Bone marrow (tissue), 2 donors: Measurements from ENCODE around the gene KRT9.
"Not testable (repeated sequence)": the region's sequence is repeated elsewhere in the genome, so short reads cannot be mapped to it uniquely, and the experiment has no call there.

Source experiments
- DNase-seq, 2 donors: peaks; one replicate each; lab custom pipeline; 2025; lab: John Stamatoyannopoulos, UW

KRT9 gene

DNA sequence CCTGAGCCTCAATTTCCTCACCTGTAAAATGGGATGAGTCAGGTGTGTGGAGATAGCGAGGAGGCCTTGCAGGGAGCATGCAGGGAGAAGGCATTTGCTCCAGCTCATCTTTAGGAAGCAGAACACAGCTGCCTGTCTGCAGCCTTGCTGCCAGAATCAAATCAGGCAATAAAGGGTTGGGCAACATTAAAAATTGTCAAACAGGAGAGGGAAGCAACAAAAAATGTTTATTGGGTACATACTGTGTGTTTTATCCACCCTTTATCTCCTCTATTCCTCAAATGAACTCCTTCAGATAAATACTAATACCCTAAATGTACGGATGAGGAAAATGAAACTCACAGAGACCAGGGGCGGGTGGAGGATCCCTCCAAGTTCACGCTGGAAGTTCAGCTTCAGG is 28.5 kb upstream of the KRT9 start:
- no peak for DNase-seq

DNA sequence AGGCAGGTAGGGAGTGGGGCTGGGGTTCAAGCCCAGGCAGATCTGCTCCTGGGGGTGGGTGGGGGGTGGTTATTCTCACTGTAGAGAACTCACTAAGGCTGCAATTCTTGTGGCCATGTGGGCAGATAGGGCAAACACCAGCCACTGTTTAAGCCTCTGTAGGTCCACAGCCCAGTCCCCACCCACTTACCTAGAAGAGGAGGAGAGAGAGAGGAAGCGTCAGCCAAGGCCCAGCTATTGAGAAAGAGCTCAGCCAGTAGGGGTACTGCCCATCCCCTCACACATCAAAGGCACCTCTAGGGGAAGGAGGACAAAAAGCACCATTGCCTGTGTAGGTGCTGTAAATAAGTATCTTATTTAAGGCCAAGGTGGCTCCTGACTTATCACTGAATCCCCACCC is 27.8 kb upstream of the KRT9 start:
- DNase-seq, result no peak

DNA sequence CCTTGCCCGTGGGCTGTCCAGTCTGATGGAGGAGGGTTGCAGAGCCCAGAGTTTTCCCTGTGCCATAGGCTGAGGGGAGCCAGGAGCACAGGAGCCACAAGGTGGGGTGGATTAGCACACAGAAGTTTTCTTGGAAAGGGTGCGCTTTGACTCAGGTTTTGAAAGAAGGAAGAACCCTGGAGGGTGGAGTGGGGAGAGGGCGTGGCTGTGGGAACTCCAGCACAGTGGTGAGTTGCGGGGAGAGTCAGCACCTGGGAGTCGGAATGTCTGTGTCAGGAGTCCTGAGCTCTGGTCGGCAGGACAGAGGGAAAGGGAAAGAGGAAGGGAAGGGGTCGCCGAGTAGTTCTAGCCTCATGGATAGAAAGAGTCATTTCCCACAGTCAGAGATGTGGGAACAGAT is 23.7 kb upstream of the KRT9 start:
- DNase-seq, result no peak

DNA sequence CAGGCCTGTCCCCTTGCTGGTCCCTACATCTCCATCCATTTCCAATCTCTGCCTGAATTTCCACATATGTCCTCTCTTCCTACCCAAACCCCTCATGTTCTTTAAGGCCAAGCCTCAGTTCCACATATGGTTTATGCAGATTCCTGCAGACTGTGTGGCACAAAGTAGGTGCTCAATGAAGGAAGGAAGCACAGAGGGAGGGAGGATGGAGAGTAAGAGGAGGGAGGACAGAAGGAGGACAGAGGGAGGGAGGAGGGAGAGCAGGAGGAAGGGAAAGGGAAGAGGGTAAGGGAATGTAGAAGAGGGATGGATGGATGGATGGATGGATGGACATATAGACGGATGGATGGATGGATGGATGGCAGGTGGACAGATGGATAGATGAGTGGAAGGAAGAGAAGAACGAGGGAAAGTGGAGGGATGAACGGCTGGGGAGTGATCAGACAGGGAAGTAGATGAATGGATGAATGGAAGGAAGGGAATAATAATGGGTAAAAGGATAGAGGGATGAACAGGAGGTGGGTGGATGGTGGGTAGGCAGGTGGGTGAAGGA is 22.6 kb upstream of the KRT9 start:
- DNase-seq, result no peak

DNA sequence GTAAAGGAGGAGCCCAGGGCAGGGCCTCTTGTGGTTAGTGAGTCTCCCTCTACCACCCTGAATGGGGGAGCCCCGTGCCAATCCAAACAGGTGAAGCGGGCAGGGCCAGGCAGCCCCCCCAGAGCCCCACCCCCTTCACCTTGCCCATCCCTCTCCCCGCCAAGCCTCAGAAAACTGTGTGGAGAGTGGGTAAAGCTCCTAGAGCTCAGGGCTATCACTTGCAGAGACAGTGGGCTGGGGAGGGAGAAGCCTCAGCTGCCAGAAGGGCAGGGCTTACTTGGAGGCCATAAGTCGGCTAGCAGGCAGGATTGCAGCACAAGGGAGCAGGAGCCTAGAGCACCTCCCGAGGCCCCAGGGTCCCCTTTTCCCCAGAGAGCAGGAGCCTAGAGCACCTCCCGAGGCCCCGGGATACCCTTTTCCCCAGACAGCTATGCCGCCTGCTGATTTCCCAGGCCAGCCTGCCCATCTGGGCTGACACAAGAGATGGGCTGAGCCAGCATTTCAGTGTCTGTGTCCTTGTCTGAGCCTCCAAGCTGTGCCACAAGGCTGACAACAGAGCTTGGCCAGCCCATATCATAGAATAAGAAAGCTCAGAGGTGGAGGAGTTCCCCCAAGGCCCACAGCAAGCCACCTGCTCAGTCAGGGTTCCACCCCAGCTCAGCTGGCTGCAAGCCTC is 21.6 kb upstream of the KRT9 start:
- no peak for DNase-seq

DNA sequence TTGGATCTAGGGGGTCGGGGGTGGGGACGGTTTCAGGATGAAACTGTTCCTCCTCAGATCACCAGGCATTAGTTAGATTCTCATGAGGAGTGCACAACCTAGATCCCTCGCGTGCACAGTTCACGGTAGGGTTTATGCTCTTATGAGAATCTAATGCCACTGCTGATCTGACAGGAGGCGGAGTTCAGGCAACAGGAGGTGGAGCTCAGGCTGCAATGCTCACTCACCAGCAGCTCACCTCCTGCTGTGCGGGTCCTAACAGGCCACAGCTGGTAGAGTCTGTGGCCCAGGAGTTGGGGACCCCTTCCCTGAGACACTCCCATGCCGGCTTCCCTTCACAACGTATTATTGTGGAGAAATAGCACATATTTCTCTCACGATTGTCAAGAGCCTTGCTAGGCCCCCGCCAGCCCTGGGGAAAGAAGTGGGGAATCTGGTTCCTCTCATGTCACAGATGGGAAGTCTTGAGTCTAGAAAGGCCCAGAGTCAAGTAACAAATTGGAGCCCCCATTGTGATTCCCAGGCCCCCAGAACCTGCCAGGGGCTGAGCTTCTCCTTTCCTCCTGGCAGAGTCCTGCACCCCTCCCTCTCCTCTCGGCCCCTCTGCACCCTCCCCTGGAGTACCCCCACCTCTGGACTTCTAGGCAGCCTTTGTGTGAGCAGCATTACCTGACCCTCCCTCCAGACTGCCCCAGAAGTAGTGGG is 20.9 kb upstream of the KRT9 start:
- DNase-seq, result no peak

DNA sequence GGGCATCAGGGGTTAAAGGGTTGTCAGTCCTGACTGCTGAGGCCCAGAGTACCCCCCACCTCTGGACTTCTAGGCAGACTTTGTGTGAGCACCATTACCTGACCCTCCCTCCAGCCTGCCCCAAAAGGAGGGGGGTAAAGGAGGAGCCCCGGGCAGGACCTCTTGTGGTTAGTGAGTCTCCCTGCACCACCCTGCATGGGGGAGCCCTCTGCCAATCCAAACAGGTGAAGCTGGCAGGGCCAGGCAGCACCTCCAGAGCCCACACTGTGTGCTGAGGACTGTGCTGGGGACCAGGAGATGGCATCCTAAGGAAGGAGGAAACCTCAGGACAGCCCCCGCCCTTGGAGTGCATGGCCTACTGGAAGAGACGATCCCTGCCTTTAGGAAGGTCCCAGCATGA is 17.4 kb upstream of the KRT9 start:
- DNase-seq, result no peak

DNA sequence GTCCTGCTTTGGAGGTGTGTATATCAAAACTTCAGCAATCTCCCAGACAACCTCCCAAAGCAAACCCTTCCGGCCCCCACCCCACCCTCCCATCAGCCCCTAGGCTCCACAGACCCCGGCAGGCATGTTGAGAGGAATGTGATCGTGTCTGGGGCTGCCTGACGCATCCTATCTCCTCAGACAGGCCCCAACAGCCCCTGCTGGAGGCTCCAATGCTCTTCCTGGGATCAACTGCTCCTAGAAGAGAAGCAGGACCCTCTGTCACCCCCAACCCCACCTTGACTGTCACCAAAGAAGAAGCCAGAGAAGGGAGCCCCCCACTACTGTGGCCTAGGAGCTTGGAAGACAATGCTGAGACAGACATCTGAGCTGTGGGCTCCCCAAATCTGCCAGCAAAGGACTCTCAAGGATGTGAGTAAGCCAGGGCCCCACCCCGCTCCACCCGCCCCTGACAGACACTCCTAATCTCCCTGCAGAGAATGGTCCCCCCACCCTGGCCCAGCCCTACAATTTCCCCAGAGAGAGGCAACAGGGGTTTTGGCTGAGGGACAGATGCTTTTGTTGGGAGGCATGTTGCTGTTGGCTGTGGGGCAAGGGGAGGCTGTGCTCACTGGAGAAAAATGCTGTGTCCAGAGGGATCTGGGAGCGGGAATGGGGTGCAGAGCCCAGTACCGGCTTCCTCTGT is 16.4 kb upstream of the KRT9 start:
- DNase-seq, result no peak

DNA sequence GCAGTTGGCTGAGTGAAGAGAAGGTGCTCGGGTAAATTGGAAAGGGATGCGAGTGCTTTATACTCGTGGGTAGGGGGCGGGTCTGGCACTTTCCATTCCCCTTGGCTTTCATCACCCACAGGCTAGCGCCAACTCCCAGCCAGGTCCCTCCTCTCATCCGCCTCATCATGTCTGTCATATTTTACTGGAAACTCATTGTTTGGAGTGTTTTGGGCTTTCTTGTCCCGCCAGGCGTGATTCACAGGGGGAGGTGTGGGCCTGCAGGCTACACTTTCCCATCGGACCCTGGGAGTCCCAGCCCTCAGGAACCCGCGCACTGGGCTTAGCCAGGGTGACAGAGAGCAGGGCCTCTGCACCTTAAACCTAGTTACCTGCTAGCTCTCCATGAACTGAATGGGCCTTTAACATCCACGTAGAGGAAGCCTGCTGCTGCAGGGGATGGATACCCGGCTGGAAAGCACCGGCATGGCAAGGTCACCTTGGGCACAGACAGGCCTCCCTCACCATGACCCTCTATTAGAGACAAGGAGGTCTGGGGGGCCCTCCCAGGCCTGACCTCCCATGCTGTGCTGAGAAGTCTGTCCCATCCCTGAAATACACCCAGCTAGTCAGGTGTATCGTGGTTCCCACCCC is 15.1 kb upstream of the KRT9 start, which contains the start of gene KRT14:
KRT14 (minus strand) TSS at position 33 of the 633 bp plus-strand sequence. CDS start 61 bp downstream, outside the sequence.
- no peak for DNase-seq

DNA sequence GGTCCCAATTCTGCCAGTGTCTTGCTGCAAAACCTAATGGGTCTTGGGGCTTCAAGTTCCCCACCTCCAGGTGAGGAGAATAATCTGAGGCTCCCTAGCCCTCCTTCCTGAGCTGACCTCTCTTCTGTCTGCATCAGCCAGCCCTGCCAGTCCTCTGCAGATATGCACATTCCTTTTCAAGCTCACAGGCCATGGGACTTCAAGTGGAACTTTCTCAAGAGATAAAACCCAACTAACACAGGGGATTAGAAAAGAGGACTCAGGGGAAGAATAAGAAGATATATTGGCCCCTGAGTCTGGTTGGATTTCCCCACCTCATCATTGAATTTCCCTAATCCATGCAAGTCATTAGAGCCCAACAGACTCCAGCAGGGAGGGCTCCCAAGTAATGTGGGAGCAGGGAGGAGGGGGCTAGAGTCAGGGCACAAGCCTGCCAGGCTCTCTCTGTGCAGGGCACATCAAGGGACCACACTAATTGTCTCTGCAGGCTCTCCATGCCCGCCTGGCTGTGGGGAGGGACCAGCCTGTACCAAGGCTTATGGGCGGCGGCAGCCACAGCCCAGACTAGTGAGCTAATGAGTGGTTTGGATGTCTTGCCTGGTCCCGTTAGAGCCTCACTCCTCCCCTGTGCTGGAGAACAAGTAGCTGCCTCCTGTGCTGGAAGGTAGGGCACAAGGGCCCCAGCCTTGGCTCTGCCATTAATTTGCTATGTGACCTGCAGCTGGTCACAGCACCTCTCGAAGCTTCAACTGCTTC is 13.6 kb upstream of the KRT9 start:
- no peak for DNase-seq

DNA sequence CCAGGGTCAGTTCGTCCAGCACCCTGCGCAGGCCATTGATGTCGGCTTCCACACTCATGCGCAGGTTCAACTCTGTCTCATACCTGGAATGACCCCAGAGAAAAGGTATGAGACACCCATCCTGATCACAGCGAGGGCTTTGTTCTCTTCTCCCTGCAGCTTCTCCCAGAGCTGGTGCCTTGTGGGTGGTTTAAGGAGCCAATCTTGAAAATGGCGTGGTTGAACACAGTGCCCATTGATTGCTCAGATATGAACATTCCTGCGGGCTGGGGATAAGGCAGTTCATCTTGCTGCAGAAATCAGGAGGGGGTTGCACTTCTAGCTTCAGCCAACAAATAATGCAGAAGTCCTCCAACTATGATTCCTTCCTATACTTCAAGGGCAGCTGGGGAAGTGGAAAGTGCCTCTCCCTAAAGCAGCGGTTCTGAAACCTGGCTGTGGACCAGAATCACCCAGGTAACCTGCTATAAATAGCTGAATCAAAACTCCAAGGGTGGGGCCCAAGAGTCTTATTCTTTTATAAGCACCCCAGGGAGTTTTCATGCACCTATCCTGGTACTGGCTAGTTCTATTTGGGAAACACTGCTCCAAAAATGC is 12.6 kb upstream of the KRT9 start:
- DNase-seq, result not testable (repeated sequence)

DNA sequence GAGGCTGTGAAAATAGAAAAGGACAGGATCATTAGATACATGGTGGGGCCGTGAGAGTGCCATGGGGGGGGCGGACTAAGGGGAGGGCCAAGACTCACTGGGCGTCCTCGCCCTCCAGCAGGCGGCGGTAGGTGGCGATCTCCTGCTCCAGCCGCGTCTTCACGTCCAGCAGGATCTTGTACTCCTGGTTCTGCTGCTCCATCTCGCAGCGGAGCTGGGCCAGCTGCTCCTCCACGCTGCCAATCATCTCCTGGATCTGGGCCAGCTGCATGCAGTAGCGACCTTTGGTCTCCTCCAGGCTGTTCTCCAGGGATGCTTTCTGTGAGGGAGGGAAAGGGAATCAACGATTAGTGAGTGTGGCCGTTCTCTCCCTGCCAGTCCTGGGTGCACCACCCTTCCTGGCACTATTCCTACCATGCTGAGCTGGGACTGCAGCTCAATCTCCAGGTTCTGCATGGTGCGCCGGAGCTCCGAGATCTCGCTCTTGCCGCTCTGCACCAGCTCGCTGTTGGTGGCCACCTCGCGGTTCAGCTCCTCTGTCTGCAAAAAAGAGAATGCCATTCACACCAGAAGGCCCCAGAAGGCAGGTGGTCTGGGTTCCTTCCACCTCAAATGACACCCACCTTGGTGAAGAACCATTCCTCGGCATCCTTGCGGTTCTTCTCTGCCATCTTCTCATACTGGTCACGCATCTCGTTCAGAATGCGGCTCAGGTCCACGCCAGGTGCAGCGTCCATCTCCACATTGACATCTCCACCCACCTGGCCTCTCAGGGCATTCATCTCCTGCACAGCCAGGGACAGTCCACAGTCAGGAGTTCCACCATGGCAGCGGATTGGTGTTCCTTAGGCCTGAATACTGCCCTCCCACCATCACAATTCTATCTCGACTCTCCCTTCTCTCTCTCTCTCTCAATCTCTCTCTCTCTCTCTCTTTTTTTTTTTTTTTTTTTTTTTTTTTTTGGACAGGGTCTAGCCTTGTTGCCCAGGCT is 11.6 kb upstream of the KRT9 start:
- DNase-seq, result no peak

DNA sequence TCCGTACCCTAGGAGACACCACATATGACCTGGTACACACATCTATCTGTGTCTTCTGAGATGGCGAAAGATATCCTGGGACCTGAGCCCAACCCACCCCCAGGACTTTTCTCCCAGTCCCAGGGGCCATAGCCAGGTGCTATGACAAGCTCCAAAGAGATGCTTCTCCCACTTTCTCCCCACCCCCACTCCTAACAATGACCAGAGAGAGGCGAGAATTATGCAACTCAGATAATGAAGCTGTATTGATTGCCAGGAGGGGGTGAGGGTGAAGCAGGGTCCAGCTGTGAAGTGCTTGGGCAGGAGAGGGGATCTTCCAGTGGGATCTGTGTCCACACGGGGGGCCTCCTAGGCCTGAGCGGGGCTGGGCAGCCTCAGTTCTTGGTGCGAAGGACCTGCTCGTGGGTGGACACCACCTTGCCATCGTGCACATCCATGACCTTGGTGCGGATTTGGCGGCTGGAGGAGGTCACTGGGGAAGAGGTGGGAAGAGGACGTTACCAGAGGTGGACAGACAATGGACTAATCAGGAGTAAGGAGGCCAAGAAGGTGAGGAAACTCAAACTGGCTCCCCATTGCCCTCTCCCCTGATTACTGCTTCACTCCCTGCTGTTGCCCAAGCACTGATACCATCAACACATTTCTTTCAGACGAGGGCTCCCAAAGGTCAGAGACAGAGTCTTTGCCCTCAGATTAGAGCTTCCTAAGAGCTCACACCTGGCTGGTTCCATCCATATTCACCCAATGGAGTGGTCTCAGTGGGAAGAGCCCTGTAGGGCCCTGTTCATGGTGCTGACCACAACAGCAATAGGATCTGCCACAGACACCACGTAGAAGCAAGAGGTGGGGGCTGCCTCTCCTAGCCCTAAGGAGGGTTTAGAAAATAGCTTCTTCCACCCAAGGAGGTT is 10.5 kb upstream of the KRT9 start:
- DNase-seq, result not testable (repeated sequence)

DNA sequence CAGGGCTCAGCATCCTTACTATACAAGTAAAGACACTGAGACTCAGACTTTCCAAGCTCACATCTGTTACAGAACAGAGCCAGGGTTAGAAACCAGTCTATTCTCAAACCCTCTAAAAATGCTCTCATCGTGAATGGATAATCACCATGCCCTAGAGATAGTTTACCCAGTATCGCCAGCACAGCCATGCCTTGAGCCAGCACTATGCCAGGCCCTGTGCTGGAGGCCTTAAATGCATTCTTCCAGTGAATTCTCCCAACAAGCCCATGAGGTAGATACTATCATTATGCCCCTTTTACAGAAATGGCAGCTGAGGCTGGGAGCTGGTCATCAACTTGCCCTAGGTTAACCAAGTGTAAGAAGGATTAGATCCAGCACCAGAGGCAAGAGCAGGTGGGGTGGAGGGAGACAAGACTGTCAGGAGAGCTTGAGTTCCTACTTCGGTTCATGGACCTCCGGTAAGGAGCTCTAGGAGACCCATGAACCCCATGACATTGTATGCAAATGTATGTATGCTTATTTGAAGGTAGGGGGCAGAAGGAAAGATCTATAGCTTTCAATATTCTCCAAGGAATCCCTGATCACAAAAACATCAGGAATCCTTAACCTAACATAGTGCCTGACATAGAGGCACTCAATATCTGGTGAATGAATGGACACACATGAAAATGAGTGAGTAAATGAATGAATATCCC is 9.7 kb upstream of the KRT9 start:
- no peak for DNase-seq

DNA sequence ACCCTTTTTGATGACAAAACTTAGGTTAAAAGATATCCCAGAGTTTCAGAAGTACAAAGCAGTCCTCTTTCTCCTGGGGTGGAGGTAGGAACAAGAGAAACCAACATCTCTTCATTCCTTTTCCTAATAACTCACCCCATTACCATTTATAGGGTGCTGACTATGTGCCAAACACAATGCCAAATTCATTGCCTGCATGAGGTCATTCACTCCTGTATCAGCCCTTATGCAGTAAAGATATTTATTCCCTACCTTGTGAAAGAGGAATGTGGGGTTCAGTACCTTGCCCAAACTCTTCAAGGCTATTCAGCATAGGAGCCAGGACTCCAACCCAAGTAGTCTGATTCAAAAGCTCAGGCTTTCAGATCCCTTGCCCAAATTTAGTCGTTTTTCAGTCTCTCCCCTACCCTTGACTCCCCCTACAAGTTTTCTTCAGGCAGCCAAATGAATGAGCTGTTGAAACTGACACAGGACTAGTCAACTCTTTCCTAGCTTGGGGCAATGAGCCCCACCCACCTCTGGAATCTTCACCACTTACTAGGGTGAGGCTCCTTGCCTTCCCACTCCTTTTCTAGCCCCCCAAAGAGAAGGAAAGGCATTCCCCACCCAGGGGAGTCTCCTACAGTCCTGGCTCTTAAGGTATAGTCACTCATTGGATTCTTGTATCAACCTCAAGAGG is 9.0 kb upstream of the KRT9 start:
- DNase-seq, result no peak

DNA sequence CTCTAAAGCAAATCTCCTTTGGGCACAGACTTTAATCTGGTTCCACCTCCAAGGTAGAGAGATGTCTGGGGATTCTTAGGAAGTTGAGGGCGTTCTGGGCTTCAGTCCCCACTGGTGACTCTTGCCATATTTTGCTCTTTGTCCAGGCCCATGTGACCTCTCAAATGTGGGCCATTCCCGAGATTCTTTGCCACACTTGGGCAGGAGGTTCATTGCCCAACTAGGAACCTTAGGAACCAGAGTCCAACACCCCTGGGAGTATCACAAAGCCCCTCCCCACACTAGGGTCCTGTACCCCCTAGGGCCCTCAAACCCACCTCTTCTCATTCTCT is 8.4 kb upstream of the KRT9 start:
- DNase-seq, result no peak

DNA sequence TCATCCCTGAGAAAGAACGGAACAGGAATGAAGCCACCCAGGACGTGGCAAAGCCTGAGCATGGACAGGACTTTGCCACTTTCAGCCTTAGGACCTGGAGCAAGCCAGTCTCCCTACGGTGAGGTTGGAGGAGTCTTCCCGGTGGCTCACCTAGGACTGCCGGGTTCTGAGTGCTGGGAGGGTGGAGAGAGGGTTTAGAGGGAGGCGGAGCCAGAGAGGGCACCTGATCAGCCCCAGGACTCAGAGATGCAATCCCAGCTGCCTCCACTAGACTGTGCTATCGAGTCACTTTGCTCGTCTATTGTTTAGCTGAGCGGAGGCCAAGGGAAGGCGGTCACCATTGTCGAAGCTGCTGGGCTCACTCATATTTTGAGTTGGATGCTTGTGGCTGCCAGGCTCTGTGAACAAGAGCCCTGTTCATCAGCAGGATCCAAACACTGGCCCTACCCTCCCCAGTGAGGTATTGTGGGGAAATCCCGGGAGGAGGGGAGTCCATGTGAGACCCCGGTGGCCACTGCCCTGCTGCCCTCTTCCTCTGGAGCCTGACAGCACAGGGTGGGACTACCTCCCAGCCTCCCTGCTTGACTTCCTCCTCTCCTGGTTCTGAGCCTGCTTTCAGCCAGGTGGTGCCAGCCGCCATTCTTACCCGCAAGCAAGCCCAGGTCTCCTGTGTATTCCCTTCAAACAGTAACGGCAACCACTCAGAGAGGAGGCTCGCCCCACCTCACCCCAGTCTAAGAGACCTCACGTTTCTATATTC is 7.8 kb upstream of the KRT9 start:
- peak; percentile 28 to 55 for DNase-seq
